ENCODE measurements around the gene FGD3. TPM values are rescaled to one million over a fixed set of nuclear protein-coding genes. Genes with fewer than 3 reads are reported as not detected.

FGD3 gene
- total RNA-seq, 2 experiments from 2014 or later, result 41.8 to 66.7 TPM

DNA sequence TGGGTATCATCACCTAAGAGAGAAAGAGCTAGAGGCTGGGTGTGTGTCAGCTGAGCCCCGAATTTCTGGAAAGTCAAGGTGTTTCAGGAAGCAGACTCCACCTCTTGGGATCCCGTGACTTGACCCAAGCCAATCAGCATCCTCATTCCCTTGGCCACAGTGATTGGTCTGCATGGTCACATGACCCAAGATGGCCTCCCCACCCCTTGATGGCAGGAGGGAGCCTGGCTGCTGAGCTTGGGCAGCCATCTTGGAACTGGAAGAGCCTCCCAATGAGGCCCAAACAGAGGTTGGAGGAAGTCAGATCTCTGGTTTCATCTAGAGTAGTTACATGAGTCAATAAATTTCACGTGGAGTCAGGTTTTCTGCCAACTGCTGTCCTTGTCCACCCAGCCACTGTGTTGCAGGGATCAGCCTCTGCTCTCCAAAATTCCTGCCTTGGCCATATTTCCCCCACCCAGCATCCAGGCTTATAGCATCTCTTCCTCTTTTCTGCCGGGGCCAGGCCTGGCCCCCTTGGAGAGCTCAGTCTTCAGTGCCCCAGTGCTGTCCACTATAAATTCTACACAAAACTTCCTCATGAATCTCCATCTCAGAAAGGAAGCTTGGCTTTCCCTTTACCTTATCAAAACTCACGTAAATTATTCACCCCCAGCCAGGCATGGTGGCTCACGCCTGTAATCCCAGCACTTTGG is 93.9 kb downstream of the FGD3 start:
- H3K4me3 Mint-ChIP-seq, result no peak overlapping the region
- peaks cover 50% of the 10 kb centered on the region for H3K4me1 Mint-ChIP-seq
- ChIA-PET CTCF (interaction anchor here (1.2 to 1.4 kb wide), 3 partner anchors 15 to 68 kb away, joined by 3 to 8 read pairs (median 3); no protein-coding TSS in a partner anchor), POLR2A (no interaction called here)
- intact Hi-C loops (cut with DNase I, micrococcal nuclease), result no loop called here
- H3K36me3 Mint-ChIP-seq (ENCODE audit: low read depth), result no peaks in the 10 kb centered on the region
- ATAC-seq (peak; percentile 78), DNase-seq (peak; percentile 69)
- H3K27me3 Mint-ChIP-seq, result no peaks in the 10 kb centered on the region
- H3K27ac Mint-ChIP-seq, result peak overlapping the region; percentile 80
- H3K9me3 Mint-ChIP-seq (ENCODE audit: low read depth), result no peaks in the 10 kb centered on the region

DNA sequence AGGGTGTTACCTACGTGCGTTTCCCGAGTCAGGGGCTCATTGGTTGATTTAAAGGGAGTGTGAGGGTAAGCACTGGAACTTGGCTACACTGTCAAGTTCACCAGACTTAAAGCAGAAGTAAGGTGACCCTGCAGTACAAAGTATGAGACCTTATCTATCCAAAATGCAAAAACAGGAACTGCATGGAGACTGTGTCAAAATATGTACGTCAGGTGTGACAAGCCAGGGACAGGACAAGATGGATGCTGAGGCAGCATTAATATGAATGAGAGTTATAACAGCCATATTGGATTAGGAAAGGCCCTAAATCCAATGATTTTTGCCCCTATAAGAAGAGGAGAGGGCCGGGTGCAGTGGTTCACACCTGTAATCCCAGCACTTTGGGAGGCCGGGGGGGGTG is 95.8 kb downstream of the FGD3 start:
- Mint-ChIP-seq H3K9me3 (ENCODE audit: low read depth) (no peaks in the 10 kb centered on the region), H3K4me1 (peaks cover 36% of the 10 kb centered on the region), H3K4me3 (no peak overlapping the region), H3K27ac (peak overlapping the region; percentile 72), H3K36me3 (ENCODE audit: low read depth) (no peaks in the 10 kb centered on the region), H3K27me3 (no peaks in the 10 kb centered on the region)
- ATAC-seq (no peak), DNase-seq (no peak)
- POLR2A ChIA-PET, result no interaction called here
- intact Hi-C loops (cut with DNase I, micrococcal nuclease), result no loop called here
- CTCF ChIA-PET, result no interaction called here

DNA sequence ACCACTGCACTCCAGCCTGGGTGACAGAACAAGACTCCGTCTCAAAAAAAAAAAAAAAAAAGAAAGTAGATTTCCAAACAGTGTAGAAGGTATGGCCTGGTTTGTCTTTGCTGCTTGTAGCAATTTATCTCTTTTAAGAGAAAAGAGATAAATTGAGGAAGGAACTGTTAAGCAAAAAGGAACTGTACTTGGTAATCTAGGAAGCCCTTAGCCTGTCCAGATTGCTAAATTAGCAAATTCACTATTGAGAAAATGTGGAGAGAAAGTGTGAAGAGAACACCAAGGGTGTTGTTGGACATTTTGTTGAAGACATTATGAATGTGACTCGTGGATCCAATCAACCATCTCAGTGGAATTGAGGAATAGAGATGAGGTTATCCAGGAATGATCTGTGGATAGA is 98.2 kb downstream of the FGD3 start:
- DNase-seq (no peak), ATAC-seq (no peak)
- peaks cover 36% of the 10 kb centered on the region for H3K4me1 Mint-ChIP-seq
- H3K36me3 Mint-ChIP-seq (ENCODE audit: low read depth), result no peaks in the 10 kb centered on the region
- intact Hi-C loops (cut with DNase I, micrococcal nuclease), result no loop called here
- ChIA-PET CTCF (interaction anchor here (1.2 kb wide), 1 partner anchor 12 kb away, joined by 3 read pairs; no protein-coding TSS in a partner anchor), POLR2A (no interaction called here)
- no peaks in the 10 kb centered on the region for H3K9me3 Mint-ChIP-seq (ENCODE audit: low read depth)
- H3K27me3 Mint-ChIP-seq, result no peaks in the 10 kb centered on the region
- no peak overlapping the region for H3K4me3 Mint-ChIP-seq
- no peak overlapping the region for H3K27ac Mint-ChIP-seq

DNA sequence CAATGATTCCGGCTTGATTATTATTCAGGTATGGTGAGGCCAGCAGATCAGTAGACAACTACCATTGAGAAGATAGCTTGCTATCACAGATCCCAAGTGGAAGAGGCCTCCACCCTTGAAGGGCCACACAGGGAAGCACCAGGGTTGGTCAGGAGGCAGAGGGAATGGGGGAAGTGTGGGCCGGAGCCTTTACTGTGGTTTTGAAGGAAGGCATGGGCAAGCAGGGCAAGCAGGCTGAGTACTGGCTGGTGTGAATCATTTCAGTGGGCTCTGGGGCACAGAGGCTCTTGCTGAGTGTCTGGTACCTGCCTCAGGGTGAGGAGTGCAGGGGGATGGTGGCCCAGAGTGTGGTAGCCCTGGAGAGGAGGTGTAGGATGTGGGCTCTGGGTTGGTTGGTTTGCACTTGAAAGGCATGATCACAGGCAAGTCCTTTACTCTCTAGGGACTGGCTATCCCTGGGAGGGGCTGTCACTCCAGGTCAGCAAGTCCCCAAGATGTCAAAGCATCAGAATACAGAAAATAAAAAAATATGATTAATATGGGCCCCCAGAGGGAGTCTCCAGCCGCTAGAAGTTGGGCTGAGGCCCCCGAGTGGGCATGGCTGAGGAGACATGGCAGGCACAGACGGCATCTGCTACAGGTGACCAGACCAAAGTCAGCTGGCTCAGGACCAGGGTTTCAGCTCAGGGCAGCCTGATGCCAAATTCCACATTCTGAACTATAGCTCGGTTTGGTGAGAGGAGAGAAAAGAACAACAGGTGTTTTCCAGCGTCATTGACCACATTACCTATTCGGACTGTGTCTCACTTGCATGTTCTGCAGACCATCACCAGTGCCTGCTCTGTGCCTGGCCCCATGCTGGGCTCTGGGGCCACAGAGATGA is 101.5 kb downstream of the FGD3 start:
- ATAC-seq (no peak), DNase-seq (peak; percentile 5)
- Mint-ChIP-seq H3K4me1 (peaks cover 14% of the 10 kb centered on the region), H3K36me3 (ENCODE audit: low read depth) (no peaks in the 10 kb centered on the region), H3K27me3 (no peaks in the 10 kb centered on the region), H3K27ac (peak overlapping the region; percentile 39), H3K9me3 (ENCODE audit: low read depth) (no peaks in the 10 kb centered on the region), H3K4me3 (no peak overlapping the region)
- CTCF ChIA-PET, result no interaction called here
- intact Hi-C loops (cut with DNase I, micrococcal nuclease), result no loop called here
- POLR2A ChIA-PET, result no interaction called here

DNA sequence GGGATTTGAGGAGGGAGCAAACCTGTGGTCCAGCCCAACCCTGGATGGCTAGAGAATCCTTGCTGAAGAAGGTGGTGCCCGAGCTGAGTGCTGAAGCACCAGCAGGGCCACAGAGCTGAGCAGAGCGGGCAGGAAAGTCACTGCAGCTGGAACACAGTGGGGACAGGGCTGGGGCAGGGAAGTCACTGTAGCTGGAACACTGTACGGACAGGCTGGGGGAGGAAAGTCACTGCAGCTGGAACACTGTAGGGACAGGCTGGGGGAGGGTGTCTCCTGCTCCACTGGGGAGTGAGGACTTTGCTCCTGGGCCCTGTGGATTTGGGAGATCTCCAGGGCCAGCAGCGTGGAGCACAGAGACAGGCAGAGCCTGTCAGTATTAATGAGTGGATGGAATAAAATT is 102.2 kb downstream of the FGD3 start:
- no peak overlapping the region for H3K4me3 Mint-ChIP-seq
- DNase-seq (no peak), ATAC-seq (no peak)
- H3K27ac Mint-ChIP-seq, result peak overlapping the region; percentile 39
- H3K9me3 Mint-ChIP-seq (ENCODE audit: low read depth), result no peaks in the 10 kb centered on the region
- H3K4me1 Mint-ChIP-seq, result peaks cover 14% of the 10 kb centered on the region
- H3K27me3 Mint-ChIP-seq, result no peaks in the 10 kb centered on the region
- no peaks in the 10 kb centered on the region for H3K36me3 Mint-ChIP-seq (ENCODE audit: low read depth)
- ChIA-PET CTCF (no interaction called here), POLR2A (no interaction called here)
- intact Hi-C loops (cut with DNase I, micrococcal nuclease), result no loop called here

DNA sequence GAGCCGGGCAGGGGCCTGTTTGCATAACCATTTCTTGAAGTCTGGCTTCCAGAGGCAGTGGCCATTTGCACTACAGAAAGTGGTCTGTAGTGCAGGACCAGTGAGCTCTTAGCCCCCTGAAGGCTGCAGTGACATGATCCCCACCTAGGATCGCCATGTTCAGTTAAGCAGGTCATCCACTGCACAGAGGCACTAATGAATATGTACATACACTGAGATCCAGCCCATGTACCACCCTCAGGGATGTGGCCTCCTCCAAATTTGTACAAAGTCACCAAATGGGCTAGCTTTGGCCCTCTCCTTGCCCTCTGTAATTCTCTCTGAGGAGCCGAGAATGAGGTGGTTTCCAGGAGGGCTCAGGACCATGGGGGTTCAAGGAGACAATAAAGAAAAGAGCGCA is 102.9 kb downstream of the FGD3 start:
- peaks cover 15% of the 10 kb centered on the region for H3K4me1 Mint-ChIP-seq
- no peak overlapping the region for H3K4me3 Mint-ChIP-seq
- no peak overlapping the region for H3K27ac Mint-ChIP-seq
- H3K36me3 Mint-ChIP-seq (ENCODE audit: low read depth), result no peaks in the 10 kb centered on the region
- no peaks in the 10 kb centered on the region for H3K9me3 Mint-ChIP-seq (ENCODE audit: low read depth)
- POLR2A ChIA-PET, result no interaction called here
- intact Hi-C loops (cut with DNase I, micrococcal nuclease), result no loop called here
- H3K27me3 Mint-ChIP-seq, result no peaks in the 10 kb centered on the region
- CTCF ChIA-PET, result no interaction called here
- ATAC-seq, result no peak
- no peak for DNase-seq

DNA sequence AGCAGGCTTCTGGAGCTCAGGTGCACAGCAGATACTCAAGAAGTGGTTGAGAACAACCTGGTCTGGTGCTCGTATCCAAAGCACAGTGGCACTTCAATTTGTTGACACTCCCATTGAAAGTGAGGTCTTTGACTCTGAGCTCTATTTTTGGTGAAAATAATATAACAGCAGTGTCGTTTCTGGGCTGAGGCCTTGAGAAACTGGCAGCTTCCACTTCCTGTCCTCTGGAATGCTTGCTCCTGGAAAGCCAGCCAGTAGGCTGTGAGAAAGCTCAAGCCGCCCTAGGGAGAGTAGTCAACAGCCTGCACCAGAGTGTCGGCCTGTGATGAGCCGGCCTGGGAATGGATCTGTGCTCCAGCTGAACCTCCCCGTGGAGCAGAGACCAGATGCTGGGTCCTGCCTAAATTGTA is 104.4 kb downstream of the FGD3 start:
- Mint-ChIP-seq H3K27ac (no peak overlapping the region), H3K9me3 (ENCODE audit: low read depth) (no peaks in the 10 kb centered on the region), H3K27me3 (no peaks in the 10 kb centered on the region), H3K4me3 (no peak overlapping the region), H3K36me3 (ENCODE audit: low read depth) (no peaks in the 10 kb centered on the region), H3K4me1 (peaks cover 17% of the 10 kb centered on the region)
- CTCF ChIA-PET, result interaction anchor here (1.4 kb wide), 1 partner anchor 48 kb away, joined by 5 read pairs; no protein-coding TSS in a partner anchor
- POLR2A ChIA-PET, result no interaction called here
- ATAC-seq, result no peak
- intact Hi-C loops (cut with DNase I, micrococcal nuclease), result no loop called here
- no peak for DNase-seq

DNA sequence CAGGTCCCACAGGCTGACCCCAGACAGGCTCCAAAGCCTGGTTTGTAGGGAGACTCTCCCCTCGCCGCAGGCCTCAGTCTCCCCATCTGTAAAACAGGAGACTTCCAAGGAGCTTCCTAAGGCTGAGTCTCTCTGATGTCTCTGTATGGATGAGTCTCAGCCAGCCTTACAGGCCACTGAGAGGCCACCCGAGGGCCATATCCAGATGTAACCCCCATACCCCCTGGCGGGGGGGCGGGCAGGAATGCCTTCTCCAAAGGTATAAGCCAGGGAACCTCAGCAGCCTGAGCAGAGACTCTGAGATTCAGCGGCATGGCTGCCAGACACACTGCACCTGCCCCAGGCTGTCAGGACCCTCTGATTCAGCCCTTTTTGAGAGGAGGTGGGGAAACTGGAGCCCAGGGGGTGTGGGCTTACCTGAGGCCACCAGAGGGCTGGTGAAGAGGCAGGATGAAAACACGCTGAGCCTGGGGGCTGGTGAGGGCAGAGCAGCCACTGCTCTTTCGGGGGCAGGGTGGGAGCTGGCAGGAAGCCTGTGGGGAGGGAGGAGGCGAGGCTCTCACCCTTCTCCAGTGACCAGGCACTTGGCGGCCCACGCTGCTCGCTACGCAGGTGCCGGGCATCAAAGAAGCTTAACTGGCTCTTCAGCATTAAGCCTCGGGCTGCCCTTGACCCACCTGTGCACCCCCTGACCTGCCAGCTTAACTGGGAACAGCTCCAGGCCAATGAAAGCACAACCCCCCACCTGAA is 105.6 kb downstream of the FGD3 start:
- ATAC-seq (no peak), DNase-seq (no peak)
- POLR2A ChIA-PET, result interaction anchor here (0.6 kb wide), 1 partner anchor 66 kb away, joined by 6 read pairs; no protein-coding TSS in a partner anchor
- no peaks in the 10 kb centered on the region for H3K27me3 Mint-ChIP-seq
- no peaks in the 10 kb centered on the region for H3K36me3 Mint-ChIP-seq (ENCODE audit: low read depth)
- H3K4me3 Mint-ChIP-seq, result no peak overlapping the region
- peaks cover 19% of the 10 kb centered on the region for H3K4me1 Mint-ChIP-seq
- intact Hi-C loops (cut with DNase I, micrococcal nuclease), result no loop called here
- CTCF ChIA-PET, result no interaction called here
- H3K9me3 Mint-ChIP-seq (ENCODE audit: low read depth), result no peaks in the 10 kb centered on the region
- no peak overlapping the region for H3K27ac Mint-ChIP-seq

DNA sequence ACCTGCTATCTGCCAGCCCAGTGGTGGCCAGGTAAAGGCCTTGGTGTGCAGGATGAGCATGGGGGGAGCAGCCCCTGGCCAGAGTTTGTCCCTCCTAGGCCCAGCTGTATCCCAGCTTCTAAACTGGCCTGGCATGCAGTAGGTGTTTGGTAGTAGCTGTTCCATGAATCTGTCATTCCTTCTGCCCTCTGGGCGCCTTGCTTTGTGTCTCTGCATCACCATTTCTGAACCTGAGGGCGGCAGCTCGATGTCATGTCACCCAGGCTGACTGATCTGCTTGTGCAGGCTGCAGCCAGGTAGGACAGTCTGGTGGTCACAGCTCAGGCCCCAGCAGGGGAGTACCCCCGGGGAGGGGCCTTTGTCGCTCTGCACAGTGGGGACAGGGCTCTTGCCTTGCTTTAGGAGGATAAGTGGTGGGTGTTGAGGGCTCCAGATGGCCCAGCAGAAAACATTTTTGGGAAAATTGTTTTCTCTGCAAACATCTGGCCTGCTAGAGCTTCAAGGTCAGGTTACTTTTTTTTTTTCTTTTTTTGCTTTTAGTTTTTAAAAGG is 106.5 kb downstream of the FGD3 start:
- Mint-ChIP-seq H3K4me3 (no peak overlapping the region), H3K27me3 (no peaks in the 10 kb centered on the region), H3K27ac (no peak overlapping the region), H3K9me3 (ENCODE audit: low read depth) (no peaks in the 10 kb centered on the region), H3K36me3 (ENCODE audit: low read depth) (no peaks in the 10 kb centered on the region), H3K4me1 (peaks cover 22% of the 10 kb centered on the region)
- DNase-seq, result no peak
- ChIA-PET CTCF (interaction anchor here (0.6 kb wide), 2 partner anchors 97 to 114 kb away, joined by 3 read pairs; no protein-coding TSS in a partner anchor), POLR2A (interaction anchor here (0.6 kb wide), 1 partner anchor 65 kb away, joined by 6 read pairs; no protein-coding TSS in a partner anchor)
- ATAC-seq, result no peak
- intact Hi-C loops (cut with DNase I, micrococcal nuclease), result no loop called here

DNA sequence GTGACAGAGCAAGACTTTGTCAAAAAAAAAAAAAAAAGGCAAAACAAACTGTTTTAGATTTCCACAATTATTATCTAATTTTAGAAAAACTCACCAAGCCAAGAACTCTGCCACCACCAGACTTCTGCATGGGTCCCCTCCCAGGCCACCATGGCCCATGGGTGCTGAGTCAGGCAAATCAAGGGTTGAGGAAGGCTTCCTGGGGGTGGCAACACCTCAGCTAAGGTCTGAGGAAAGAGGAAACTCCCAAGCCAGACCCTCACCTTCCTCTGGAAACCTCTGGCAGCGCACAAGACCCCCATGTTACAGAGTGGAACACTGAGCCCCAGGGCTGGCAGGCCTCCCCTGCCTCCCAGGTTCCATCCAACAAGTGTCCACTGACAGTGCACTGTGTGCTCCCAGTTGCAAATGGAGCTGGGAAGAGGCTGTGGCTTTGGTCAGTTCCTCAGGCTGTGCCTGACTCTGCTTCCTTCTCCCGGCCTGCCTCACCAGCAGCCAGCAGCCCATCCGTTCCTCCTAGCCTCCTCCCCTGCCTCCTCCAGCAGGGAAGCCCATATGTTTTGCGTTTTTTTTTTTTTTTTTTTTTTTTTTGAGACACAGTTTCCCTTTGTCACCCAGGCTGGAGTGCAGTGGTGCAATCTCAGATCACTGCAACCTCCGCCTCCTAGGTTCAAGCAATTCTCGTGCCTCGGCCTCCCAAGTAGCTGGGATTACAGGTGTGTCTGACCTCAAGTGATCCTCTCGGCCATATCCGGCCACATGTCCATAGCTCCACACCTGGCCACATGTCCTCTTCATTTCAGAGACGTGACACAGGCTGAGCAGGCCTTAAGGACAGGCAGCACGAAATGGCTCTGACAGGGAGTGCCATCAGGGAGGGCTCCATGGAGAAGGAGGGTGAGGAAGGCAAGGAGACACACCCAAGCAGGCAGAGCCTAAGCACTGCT is 107.7 kb downstream of the FGD3 start:
- Mint-ChIP-seq H3K4me1 (peaks cover 22% of the 10 kb centered on the region), H3K27ac (peak overlapping the region; percentile 65), H3K36me3 (ENCODE audit: low read depth) (peaks cover under 1% of the 10 kb centered on the region), H3K4me3 (no peak overlapping the region), H3K27me3 (no peaks in the 10 kb centered on the region), H3K9me3 (ENCODE audit: low read depth) (no peaks in the 10 kb centered on the region)
- POLR2A ChIA-PET, result no interaction called here
- DNase-seq (no peak), ATAC-seq (no peak)
- CTCF ChIA-PET, result interaction anchor here (0.6 to 1.0 kb wide), 3 partner anchors 27 to 31 kb away, joined by 3 read pairs; no protein-coding TSS in a partner anchor
- intact Hi-C loops (cut with DNase I, micrococcal nuclease), result no loop called here

Measured in activated CD4-positive, alpha-beta T cell treated with anti-CD3 and anti-CD28 coated beads for 36 hours (primary cell).